ENCODE measurements around the gene ULBP2.

- TF ChIP-seq CTCF (IDR thresholded peaks at IDR 0.05) (no peak), ZFX (IDR thresholded peaks at IDR 0.05; ENCODE audit: borderline replicate concordance) (no peak)
Observed at GRCh38 chr6:149995971-149996370, 54.2 kb downstream of the ULBP2 start.
